Epithelial cell of esophagus (primary cell): Measurements from ENCODE around the gene MLXIPL.
"Not testable (repeated sequence)": the region's sequence is repeated elsewhere in the genome, so short reads cannot be mapped to it uniquely, and the experiment has no call there.

ENCODE experiments used
- DNase-seq: peaks from one replicate; pipeline ENCODE4 v3.0.0; 2010; ENCODE audit warnings: low read depth
- H3K4me3 ChIP-seq: 2 replicates; pipeline ENCODE4 v1.5.1; 2011; ENCODE audit warnings: mild to moderate bottlenecking, low read length, control low read depth
- CTCF ChIP-seq: IDR thresholded peaks from 2 replicates; pipeline ENCODE4 v1.5.1; 2011; ENCODE audit warnings: low read depth, mild to moderate bottlenecking, low read length, control low read depth, inconsistent platforms; ENCODE audit not compliant: insufficient read depth; ENCODE audit errors: missing control alignments

Gene MLXIPL

GRCh38 chr7:73621168-73622063, 2.9 kb downstream of the MLXIPL start:
- no peak for DNase-seq
- no peak for TF ChIP-seq CTCF
- no peak overlapping the region for H3K4me3 ChIP-seq

GRCh38 chr7:73619394-73619793, 4.9 kb downstream of the MLXIPL start:
- DNase-seq, H3K4me3 ChIP-seq: not testable (repeated sequence)

GRCh38 chr7:73618538-73618937, 5.8 kb downstream of the MLXIPL start:
- TF ChIP-seq CTCF, result no peak
- DNase-seq, result no peak
- H3K4me3 ChIP-seq, result no peak overlapping the region

GRCh38 chr7:73617520-73617919, 6.8 kb downstream of the MLXIPL start:
- not testable (repeated sequence) for DNase-seq, H3K4me3 ChIP-seq

- no peak for TF ChIP-seq CTCF
- peak; percentile 25 for DNase-seq
Observed at GRCh38 chr7:73615886-73616285, 8.4 kb downstream of the MLXIPL start.

GRCh38 chr7:73614937-73615336, 9.4 kb downstream of the MLXIPL start:
- DNase-seq, H3K4me3 ChIP-seq: not testable (repeated sequence)

More at GRCh38 chr7:73615886-73616285, 8.4 kb downstream of the MLXIPL start:
- H3K4me3 ChIP-seq, result no peak overlapping the region

- no peak for TF ChIP-seq CTCF
- peak; percentile 66 for DNase-seq
- no peak overlapping the region for H3K4me3 ChIP-seq
Observed at GRCh38 chr7:73613954-73614735, 10.2 kb downstream of the MLXIPL start.

GRCh38 chr7:73612598-73613269, 11.6 kb downstream of the MLXIPL start:
- DNase-seq, result peak; percentile 46
- TF ChIP-seq CTCF, result peak; percentile 19
- H3K4me3 ChIP-seq, result no peak overlapping the region
